ENCODE data around the gene SLC19A2. TPM values are rescaled to one million over a fixed set of nuclear protein-coding genes. Genes with fewer than 3 reads are reported as not detected.

Gene SLC19A2
- total RNA-seq, 1 experiment from 2014 or later = 12.8 TPM

GRCh38 chr1:169479363-169480066 lies 6.2 kb downstream of the SLC19A2 start:
- Histone ChIP-seq H3K4me2 (ENCODE audit: insufficient read depth, insufficient read length, low read length) (no peak overlapping the region), H3K4me1 (ENCODE audit: insufficient read depth, low read length) (peaks cover 14% of the 10 kb centered on the region), H2BK15ac (ENCODE audit: low read depth, low read length) (no peak overlapping the region), H4K91ac (ENCODE audit: insufficient read length, low read depth, low read length) (no peak overlapping the region), H2AFZ (ENCODE audit: low read length) (no peak overlapping the region), H2BK120ac (ENCODE audit: low read depth, low read length, poor library complexity, severe bottlenecking) (no peak overlapping the region), H2BK5ac (ENCODE audit: insufficient read length, low read length) (no peak overlapping the region), H2BK12ac (ENCODE audit: insufficient read length, low read depth, low read length) (no peak overlapping the region), H3T11ph (ENCODE audit: low read length) (no peak overlapping the region), H4K5ac (ENCODE audit: insufficient read length, low read depth, low read length) (no peak overlapping the region), H3K79me1 (ENCODE audit: insufficient read depth, low read depth, low read length, poor library complexity, severe bottlenecking) (peaks cover 11% of the 10 kb centered on the region), H2BK20ac (ENCODE audit: low read depth, low read length, poor library complexity, severe bottlenecking) (no peak overlapping the region), H3K4ac (ENCODE audit: low read depth, low read length) (no peak overlapping the region), H3K14ac (ENCODE audit: insufficient read depth, low read length) (no peak overlapping the region), H3K79me2 (ENCODE audit: insufficient read depth, low read length) (peaks cover 22% of the 10 kb centered on the region; the same call in 1 of the 2 replicates), H3K9ac (ENCODE audit: extremely low read depth, insufficient read length, low read length) (no peak overlapping the region), H2AK5ac (ENCODE audit: insufficient read length, low read length) (no peak overlapping the region), H3K27ac (ENCODE audit: insufficient read length, low read depth, low read length) (no peak overlapping the region), H4K8ac (replicated peaks; ENCODE audit: insufficient read length, low read depth, low read length) (no peak overlapping the region), H3K56ac (ENCODE audit: insufficient read length, low read depth, low read length) (no peak overlapping the region), H3K27me3 (ENCODE audit: insufficient read depth, low read length) (no peaks in the 10 kb centered on the region), H3K23ac (ENCODE audit: insufficient read length, low read depth, low read length) (no peak overlapping the region), H3K9me3 (ENCODE audit: control insufficient read depth, low read depth, low read length) (no peaks in the 10 kb centered on the region), H3K18ac (ENCODE audit: insufficient read length, low read depth, low read length) (no peak overlapping the region), H3K23me2 (ENCODE audit: insufficient read length, low read depth, low read length, poor library complexity, severe bottlenecking) (peaks cover 4% of the 10 kb centered on the region), H4K20me1 (ENCODE audit: control insufficient read depth, insufficient read depth, insufficient read length) (no peaks in the 10 kb centered on the region)
- H3K4me3 Mint-ChIP-seq = no peak overlapping the region; a peak in 1 of 5 replicates
- H3K27ac Mint-ChIP-seq = peak overlapping the region in 1 of 3 experiments; percentile 56; a peak in 3 of 7 replicates
- no peaks in the 10 kb centered on the region for H3K27me3 Mint-ChIP-seq (ENCODE audit: low read depth)
- H3K9me3 Mint-ChIP-seq = no peaks in the 10 kb centered on the region
- WGBS (ENCODE audit: extremely low coverage, insufficient read length, low lambda C conversion rate) = no CpG with 5 or more reads among the region's 1 CpG
- H3K36me3 Mint-ChIP-seq (ENCODE audit: insufficient read depth in 1 of 3, low read depth in 3 of 3) = peaks cover 13 to 15% (median 14%) of the 10 kb centered on the region in 3 experiments; a peak in 6 of 7 replicates
- DNase-seq = no peak
- H3K4me1 Mint-ChIP-seq = peaks cover 57 to 60% of the 10 kb centered on the region in 2 experiments
- no peak for TF ChIP-seq CTCF (conservative IDR thresholded peaks at IDR 0.05)

Data from H9 (cell line).